WI38 (cell line): ENCODE measurements around the gene TTR.

Source experiments
- H3K4me3 ChIP-seq: 2 replicates; pipeline ENCODE4 v1.5.1; 2011; ENCODE audit warnings: low read depth, mild to moderate bottlenecking, control low read depth, low read length
- CTCF ChIP-seq: IDR thresholded peaks from 2 replicates; pipeline ENCODE4 v1.5.1; 2012; ENCODE audit warnings: low read depth, mild to moderate bottlenecking, control low read depth, low read length

Gene TTR

GRCh38 chr18:31630549-31630948 lies 38.9 kb downstream of the TTR start:
- H3K4me3 ChIP-seq = no peak overlapping the region
- no peak for TF ChIP-seq CTCF

- H3K4me3 ChIP-seq = no peak overlapping the region
- no peak for TF ChIP-seq CTCF
Observed at GRCh38 chr18:31631526-31631925, 39.8 kb downstream of the TTR start.

GRCh38 chr18:31632356-31632755 lies 40.7 kb downstream of the TTR start:
- TF ChIP-seq CTCF = no peak
- no peak overlapping the region for H3K4me3 ChIP-seq

GRCh38 chr18:31633392-31634330 lies 42.0 kb downstream of the TTR start:
- H3K4me3 ChIP-seq = no peak overlapping the region
- TF ChIP-seq CTCF = no peak

- no peak overlapping the region for H3K4me3 ChIP-seq
- TF ChIP-seq CTCF = no peak
Observed at GRCh38 chr18:31634331-31634713, 42.6 kb downstream of the TTR start.

- no peak overlapping the region for H3K4me3 ChIP-seq
- TF ChIP-seq CTCF = no peak
Observed at GRCh38 chr18:31636387-31636786, 44.7 kb downstream of the TTR start.

GRCh38 chr18:31637445-31637844 lies 45.8 kb downstream of the TTR start:
- no peak overlapping the region for H3K4me3 ChIP-seq
- TF ChIP-seq CTCF = no peak
